Stimulated activated CD4-positive, alpha-beta T cell treated with anti-CD3 and anti-CD28 coated beads, Interleukin-1b, Interleukin-23, amount 100 ng/mL, for 48 hours (primary cell): ENCODE data around the gene HMGB2.

Experiments used
- DNase-seq: peaks from one replicate; pipeline ENCODE4 v3.0.0-alpha.2; 2020

HMGB2 gene

DNA sequence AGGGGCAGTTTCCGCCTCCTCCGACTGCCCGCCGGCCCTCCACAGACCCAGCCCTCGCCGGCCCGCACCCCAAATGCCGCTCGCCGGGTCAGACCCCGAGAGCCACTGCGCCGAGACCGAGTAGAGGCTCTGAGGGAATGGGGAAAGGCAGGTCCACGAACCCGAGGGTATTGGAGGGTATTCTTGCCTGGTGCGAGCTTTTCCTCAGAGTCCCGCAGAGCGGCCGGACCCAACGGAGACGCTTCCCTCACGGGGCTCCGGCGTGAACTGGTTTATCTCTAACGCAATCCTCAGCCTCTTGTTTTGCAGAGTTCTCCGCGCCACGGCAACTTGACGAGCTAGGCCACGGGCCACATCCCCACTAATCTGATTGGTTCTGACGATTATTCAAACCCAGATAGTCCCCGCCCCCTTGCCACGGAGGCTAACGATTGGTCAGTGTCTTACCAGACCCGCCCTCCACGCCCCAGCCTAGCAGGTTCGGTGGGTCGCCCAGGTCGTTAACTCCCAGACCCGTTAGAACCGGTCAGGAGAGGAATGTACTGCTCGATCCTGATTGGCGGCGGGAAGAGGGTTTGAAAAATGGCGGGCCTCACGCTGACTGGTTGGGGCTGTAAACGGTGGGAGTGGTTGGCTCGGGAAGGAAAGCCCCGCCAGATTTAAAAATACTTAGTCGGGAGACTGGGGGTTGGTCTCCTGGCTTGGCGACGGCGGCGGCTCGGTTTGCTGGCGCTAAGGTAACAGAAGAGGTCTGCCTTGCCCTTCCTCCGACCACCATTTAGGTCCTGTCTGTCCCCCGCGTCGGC is at the start of gene HMGB2:
Gene HMGB2 (minus strand): TSS at position 274 of the 806 bp plus-strand sequence. CDS start 709 bp downstream, outside the sequence.
- peak; percentile 100 for DNase-seq

- no peak for DNase-seq
Measured at GRCh38 chr4:173382349-173382748, 48.2 kb upstream of the HMGB2 start.

DNA sequence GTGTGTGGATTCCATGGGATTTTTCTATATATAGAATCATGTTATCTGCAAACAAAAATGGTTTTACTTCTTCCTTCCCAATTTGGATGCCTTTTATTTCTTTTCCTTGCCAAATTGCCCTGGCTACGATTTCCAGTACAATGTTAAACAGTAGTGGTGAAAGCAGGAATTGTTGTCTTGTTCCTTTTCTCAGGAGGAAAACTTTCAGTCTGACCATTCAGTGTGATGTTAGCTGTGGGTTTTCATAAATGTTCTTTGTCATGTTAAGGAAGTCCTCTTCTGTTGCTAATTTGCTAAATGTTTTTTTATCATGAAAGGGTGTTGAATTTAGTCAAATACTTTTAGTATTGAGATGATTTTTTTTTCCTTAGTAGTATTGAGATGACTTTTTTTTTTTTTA is 47.5 kb upstream of the HMGB2 start:
- no peak for DNase-seq

- DNase-seq, result no peak
Measured at GRCh38 chr4:173380987-173381386, 46.8 kb upstream of the HMGB2 start.

DNA sequence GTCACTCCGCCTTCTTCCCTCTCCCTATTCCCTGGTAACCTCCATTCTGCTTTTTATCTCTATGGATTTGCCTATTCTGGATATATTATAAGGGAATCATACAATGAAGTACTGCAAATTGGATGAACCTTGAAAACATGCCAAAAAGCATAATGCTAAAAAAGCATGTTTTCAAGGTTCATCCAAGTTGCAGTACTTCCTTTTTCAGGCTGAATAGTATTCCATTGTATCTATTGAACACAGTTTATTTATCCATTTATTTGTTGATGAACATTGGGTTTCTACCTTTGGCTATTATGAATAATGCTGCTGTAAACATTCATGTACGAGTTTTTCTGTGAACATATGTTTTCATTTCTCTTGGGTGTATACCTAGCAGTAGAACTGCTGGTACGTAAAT is 45.8 kb upstream of the HMGB2 start:
- DNase-seq, result no peak

GRCh38 chr4:173374588-173374987 is 40.4 kb upstream of the HMGB2 start:
- no peak for DNase-seq

- peak; percentile 34 for DNase-seq
Measured at GRCh38 chr4:173371292-173372192, 37.4 kb upstream of the HMGB2 start.

GRCh38 chr4:173370477-173371291 is 36.5 kb upstream of the HMGB2 start, which contains the start of gene SAP30:
Gene SAP30 (plus strand): TSS chr4:173370954. CDS start chr4:173371183, 229 bp downstream.
- peak; percentile 96 for DNase-seq

- DNase-seq, result peak; percentile 63
Measured at GRCh38 chr4:173370130-173370476, 35.9 kb upstream of the HMGB2 start.

DNA sequence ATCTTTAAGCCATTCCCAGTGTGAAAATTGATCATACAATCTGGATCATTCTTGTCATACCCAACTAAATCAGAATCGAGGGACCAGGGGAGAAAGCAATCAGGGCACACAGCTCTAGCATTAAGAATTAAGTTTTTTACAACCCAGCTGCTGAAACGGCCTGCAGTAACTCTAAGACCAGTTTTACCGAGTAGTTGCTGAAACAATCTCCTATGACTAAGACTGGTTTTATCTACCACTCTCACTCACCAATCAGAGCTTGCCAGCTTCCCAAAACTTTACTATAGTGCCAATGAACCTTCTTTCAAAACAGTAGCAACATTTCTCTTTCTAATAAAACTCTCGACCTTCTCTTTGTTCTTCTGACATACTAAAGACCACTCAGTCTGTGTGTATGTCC is 33.8 kb upstream of the HMGB2 start:
- DNase-seq, result no peak

- no peak for DNase-seq
Measured at GRCh38 chr4:173367285-173367684, 33.1 kb upstream of the HMGB2 start.

- no peak for DNase-seq
Measured at GRCh38 chr4:173365359-173365996, 31.3 kb upstream of the HMGB2 start.

GRCh38 chr4:173362666-173363065 is 28.5 kb upstream of the HMGB2 start:
- no peak for DNase-seq

DNA sequence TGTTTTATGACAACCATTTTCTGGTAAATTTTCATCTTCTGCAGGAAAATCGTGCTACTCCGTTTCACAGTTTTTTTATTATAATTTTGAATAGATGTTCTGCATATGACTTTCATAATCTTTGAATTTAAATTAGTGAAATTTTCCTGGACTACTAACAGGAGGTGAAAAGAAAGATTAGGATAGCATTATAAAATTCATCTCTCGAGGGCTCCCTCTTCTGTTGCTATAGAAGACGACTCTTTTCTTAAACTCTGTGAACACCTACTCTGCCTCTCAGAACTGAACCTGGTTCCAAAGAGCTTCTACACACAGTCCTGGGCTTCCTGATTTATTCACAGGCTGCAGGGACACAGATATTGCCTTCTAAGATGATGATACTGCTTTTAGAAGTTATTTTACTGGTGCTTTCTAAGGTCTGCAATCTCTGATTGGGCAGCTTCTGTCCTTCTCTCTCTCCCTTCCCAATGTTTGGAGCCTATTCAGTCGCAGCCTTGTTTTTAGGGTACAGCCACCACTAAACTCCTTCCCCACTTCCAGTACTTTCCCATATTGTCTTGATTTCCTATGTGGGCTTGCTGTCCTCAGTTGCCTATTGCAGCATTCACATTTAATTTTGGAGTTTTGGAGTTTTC is 26.5 kb upstream of the HMGB2 start:
- no peak for DNase-seq

GRCh38 chr4:173357939-173358338 is 23.8 kb upstream of the HMGB2 start:
- DNase-seq, result no peak

- no peak for DNase-seq
Measured at GRCh38 chr4:173347467-173347866, 13.3 kb upstream of the HMGB2 start.

DNA sequence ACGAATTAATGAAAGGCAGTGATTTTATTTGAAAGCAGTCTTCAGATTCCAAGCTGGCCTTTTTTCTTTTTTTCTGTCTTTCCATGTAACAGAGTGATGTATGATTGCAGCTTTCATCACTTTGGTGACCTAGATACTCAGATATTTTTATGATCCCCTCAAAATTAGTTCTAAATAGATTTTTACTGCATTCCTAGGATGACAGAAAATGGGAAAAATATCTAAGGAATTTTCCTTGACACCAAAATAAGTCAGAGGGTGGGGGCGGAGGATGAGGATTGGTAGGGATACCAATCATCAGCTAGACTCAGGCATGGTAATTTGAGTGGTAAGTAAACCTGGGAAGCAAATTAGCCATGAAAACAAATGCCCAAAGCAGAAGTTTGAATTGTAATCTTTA is 11.9 kb upstream of the HMGB2 start:
- no peak for DNase-seq

DNA sequence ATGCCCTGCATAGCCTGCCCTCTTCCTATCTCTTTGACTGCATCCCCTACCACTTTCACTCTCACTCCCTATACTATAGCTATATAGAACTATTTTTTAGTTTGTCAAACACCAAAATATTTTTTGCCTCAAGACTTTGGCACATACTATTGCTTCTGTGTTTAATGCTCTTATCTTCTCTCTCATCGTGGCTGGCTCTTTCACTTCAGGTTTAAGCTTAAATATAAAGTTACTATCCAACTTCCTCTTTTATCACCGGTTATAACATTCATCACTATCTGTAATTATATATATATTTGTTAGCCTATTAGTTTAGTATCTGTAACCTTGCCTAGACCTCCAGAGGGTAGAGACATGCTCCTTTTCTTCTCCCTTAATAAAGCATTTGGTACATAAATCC is 11.5 kb upstream of the HMGB2 start:
- no peak for DNase-seq

DNA sequence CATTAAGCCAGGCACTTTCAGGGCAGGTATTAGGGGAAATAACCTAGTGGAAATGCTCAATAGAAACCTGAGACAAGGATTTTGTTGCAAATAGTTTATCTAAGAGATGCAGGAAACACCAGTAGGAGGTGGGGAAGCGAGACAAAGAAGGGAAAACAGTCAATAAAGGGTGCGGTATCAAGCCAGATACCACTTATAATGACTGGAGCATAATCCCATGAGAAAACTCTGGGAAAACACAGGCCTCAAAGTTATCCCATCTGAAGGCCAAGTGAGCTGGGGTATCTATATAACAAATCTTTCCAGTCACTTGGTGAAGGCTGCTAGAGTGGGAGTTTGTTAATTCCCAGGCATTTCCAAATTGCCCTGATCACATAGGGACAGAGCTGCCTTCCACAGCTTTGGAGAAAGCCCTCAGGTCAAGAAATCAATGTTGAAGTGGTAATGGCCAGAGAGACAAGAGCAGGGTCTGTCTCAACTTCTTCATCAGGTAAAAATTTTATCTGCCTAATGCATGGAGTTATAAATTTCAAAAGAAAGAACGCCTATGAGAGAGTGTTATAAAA is 9.8 kb upstream of the HMGB2 start:
- DNase-seq, result no peak

DNA sequence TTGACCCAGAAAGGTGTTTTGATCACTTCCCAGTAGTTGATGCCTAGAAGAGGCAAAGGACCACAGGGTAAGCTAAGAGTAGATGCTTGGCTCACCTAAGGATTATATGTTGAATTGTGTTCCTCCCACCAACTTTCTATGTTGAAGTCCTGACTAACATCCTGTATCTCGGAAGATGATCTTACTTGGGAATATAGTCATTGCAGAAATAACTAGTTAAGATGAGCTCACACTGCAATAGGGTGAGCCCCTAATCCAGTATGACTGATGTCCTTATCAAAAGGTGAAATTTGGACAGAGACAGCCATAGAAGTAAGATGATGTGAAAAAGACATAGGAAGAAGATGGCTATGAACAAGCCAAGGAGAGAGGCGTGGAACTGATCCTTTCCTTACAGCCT is 3.3 kb upstream of the HMGB2 start:
- no peak for DNase-seq

DNA sequence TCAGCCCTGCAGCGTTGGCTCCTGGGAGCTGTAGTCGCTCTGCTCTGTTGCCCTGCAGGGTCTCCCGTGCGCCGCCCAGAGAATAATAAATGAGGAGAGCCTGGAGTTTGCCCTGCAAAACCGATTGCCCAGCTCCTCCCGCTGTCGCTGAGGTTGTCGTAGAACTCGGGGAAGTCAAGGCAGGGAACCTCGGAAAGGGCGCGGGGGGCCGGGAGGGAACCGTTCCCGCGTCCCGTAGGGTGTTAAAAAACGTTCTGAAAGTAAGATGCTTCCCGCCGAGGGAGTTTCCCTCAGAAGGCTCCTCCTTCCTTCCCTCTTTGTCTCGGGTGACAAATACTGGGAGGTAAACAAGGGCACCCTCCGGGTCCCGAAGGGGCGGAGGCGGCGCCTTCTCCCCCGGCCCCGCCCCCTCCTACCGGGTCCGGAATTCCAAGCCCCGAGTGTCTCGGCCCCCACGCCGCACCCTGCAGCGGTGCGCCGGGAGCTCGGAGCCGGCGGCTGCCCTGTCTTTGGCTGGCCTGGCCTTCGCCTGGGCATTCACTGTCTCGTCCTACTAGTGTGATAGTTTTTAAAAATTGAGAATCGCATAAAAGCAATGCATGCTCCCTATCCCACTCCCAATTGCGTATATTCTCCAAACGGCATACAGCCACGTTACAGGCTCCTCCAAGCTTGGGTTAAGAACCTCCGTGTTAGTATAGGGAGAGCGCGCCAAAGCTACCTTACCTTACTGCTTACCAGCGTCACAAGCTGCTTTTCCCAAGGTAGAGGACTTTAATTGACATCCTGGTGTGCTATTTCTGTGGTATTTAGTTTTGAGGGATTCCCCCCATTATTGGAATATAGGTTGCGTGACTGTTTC is 964 bp upstream of the HMGB2 start:
- peak; percentile 53 for DNase-seq
